Tibial nerve (tissue), 4 donors: ENCODE results near the gene STRADA. TPM values are rescaled to one million over a fixed set of nuclear protein-coding genes. Genes with fewer than 3 reads are reported as not detected.

Experiments used
- DNase-seq, 2 donors: peaks; one replicate each; pipeline ENCODE4 v3.0.0-alpha.2; 2019; ENCODE audit warnings: low spot score in 2 of 2
- H3K27ac ChIP-seq, 4 donors: fragments of 200-600 bp; sonication (generic) in 3 of 4; one replicate each; pipeline ENCODE4 v1.5.1; 2017 to 2019; ENCODE audit warnings: mild to moderate bottlenecking in 1 of 4
- H3K27me3 ChIP-seq, 2 donors: fragments of 200-600 bp; sonication (generic) in 1 of 2; one replicate each; pipeline versions ENCODE4 v1.5.1 to v1.6.0; 2017 to 2019
- H3K36me3 ChIP-seq, 3 donors: fragments of 200-600 bp; sonication (generic); one replicate each; pipeline ENCODE4 v1.5.1; 2018 to 2019
- H3K4me1 ChIP-seq, 4 donors: fragments of 200-600 bp; sonication (generic) in 3 of 4; one replicate each; pipeline ENCODE4 v1.5.1; 2017 to 2019
- H3K4me3 ChIP-seq, 4 donors: fragments of 200-600 bp; sonication (generic) in 3 of 4; one replicate each; pipeline ENCODE4 v1.5.1; 2017 to 2019; ENCODE audit warnings: mild to moderate bottlenecking in 1 of 4, moderate library complexity in 1 of 4
- H3K9me3 ChIP-seq, 4 donors: fragments of 200-600 bp; sonication (generic) in 3 of 4; one replicate each; pipeline ENCODE4 v1.5.1; 2017 to 2019
- CTCF ChIP-seq, 5 experiments: fragments of 200-600 bp in 3 of 5; fragments of 450-650 bp in 2 of 5; sonication (generic) in 3 of 5; IDR thresholded peaks; one replicate each; pipeline ENCODE4 v1.5.1; 2016 to 2019; ENCODE audit warnings: antibody characterized with exemption in 5 of 5, mild to moderate bottlenecking in 3 of 5, moderate library complexity in 2 of 5
- EP300 ChIP-seq, 2 donors: sonication (generic); formaldehyde crosslinking; IDR thresholded peaks; one replicate each; pipeline ENCODE4 v1.6.1; 2017; ENCODE audit warnings: antibody characterized with exemption in 2 of 2, mild to moderate bottlenecking in 1 of 2
- POLR2A ChIP-seq, 2 donors: fragments of 450-650 bp; IDR thresholded peaks; one replicate each; pipeline ENCODE4 v1.6.1; 2017; ENCODE audit warnings: antibody characterized with exemption in 2 of 2, mild to moderate bottlenecking in 2 of 2, moderate library complexity in 2 of 2
- WGBS, 2 donors: methylation state at CpG; one replicate each; pipeline ENCODE4 v1.1.5; 2018; 5-methylcytosine and 5-hydroxymethylcytosine counted together
- total RNA-seq, 4 donors: library from RNA; depleted of rRNA; stranded (reverse); fragments of >200 nt; gene quantifications; one replicate each; pipeline ENCODE4 v1.1.0, GENCODE V29; 2016

The STRADA gene
- total RNA-seq, 4 donors from 2014 or later = 38.0 to 45.8 (median 43.2) TPM

GRCh38 chr17:63774969-63775265 lies 33.3 kb upstream of the STRADA start:
- no peaks in the 10 kb centered on the region for H3K27me3 ChIP-seq
- H3K4me1 ChIP-seq = peaks cover 0 to 80% (median 29%) of the 10 kb centered on the region in 4 donors
- peak overlapping the region; percentile 91 to 99 (median 94) for H3K27ac ChIP-seq
- H3K36me3 ChIP-seq = peaks cover 0 to 8% (median 0%) of the 10 kb centered on the region in 3 donors
- 0 to 1% methylated on average over 4 of the region's 4 CpGs for WGBS, 2 donors
- H3K9me3 ChIP-seq = no peaks in the 10 kb centered on the region
- DNase-seq = no peak
- TF ChIP-seq CTCF (IDR thresholded peaks at IDR 0.05) (no peak), POLR2A (IDR thresholded peaks at IDR 0.05) (no peak), EP300 (IDR thresholded peaks at IDR 0.05) (no peak)
- peak overlapping the region; percentile 71 to 99 (median 92) for H3K4me3 ChIP-seq

DNA sequence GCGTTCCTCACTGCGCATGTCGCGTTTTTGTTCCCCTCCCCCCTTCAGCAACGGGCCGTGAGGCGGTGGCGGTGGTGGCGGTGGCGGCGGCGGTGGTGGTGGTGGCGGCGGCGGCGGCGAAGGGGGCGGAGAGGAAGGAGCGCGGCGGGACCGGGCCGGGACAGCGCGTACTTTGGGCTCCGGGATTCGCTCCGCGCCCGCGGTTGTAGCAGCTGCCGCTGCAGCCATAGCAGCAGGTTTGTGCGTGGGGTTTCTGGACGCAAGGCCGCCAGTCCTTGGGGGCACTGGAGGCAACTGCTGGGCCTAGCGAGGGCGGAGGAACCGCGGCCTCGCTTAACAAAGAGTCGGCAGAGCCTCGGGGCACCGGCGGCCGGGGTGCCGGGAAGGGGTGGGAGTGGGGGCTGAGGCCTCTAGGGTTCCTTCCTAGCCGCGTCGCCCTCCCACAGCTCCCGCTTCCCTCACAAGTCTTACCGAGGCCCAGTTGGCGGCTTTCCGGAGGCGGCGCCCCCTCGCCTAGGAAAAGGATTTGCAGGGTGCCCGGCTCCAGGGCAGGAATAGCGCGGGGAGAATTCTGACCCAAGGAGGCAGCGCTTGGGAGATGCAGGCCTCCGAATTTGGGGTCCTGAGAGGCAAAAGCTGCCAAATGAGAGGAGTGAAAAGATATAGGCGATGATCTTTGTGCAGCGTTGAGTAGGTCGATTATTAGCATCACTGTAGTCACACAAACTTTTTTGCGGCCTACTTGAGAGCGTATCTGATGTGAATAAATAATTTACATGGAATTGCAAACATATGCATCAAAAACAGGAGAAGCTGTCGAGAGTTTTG lies 32.8 kb upstream of the STRADA start, which contains the start of gene DDX42:
Gene DDX42 (plus strand): TSS at position 30 of the 828 bp plus-strand sequence. CDS start 12,880 bp downstream, outside the sequence.
- peaks cover 0 to 3% (median 0%) of the 10 kb centered on the region in 3 donors for H3K36me3 ChIP-seq
- peak in 1 of 2 donors; percentile 9 for TF ChIP-seq POLR2A (IDR thresholded peaks at IDR 0.05)
- no peak for TF ChIP-seq CTCF (IDR thresholded peaks at IDR 0.05)
- H3K9me3 ChIP-seq = no peaks in the 10 kb centered on the region
- H3K27ac ChIP-seq = peak within 1 kb of the TSS; percentile 91 to 99 (median 94)
- DNase-seq = peak in 1 of 2 donors; percentile 76
- WGBS, 2 donors = 0% methylated on average over 29 to 58 of the region's 67 CpGs
- H3K27me3 ChIP-seq = no peaks in the 10 kb centered on the region
- H3K4me1 ChIP-seq = peaks cover 0 to 78% (median 29%) of the 10 kb centered on the region in 4 donors
- H3K4me3 ChIP-seq = peak within 1 kb of the TSS; percentile 71 to 99 (median 92)

DNA sequence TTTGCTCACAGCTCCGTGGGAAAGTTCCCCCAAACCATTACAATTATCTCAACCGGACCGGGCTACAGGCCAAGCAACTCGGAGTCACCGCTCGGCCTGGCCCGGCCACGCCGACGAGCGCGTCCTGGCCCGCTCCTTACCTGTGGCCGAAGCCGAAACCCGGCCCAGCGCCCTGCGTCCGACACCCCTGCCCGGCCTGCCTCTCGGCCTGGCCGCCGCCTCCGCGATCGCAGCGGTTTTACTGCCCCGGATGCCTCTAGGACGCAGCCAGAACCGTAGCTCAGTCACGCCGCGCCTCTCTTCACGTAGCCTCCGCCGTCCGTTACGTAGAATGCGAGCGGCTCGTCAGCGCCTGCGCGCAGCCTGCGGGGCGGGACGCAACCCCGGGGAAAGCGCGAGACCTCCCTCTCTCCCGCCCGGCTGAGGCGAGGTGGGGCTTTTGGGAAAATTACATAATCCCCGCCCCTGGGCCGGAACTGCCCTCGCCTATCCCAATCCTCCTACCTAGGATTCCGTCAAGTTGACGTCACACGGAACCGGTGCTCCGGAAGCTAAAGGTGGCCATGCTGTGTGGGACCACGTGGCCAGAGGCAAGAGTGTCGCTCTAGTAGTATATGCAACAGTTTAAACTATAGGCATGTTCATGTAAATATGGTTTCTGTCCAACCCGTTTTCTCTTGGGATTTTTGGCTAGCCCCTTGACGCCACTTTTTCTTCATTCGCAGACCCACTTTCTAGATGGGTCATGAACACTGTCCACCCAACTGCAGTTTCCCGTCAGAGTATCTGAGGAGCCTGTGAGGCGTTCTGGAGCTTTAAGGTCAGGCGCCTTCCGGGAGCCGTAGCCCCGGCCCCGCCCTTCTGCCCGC lies 31.9 kb upstream of the STRADA start, which contains the start of gene CCDC47:
Gene CCDC47 (minus strand): TSS at position 326 of the 869 bp plus-strand sequence. CDS start 7,422 bp downstream, outside the sequence.
- Histone ChIP-seq H3K4me3 (peak within 1 kb of the TSS; percentile 71 to 99 (median 92)), H3K27me3 (no peaks in the 10 kb centered on the region), H3K27ac (peak within 1 kb of the TSS; percentile 91 to 99 (median 94)), H3K36me3 (peaks cover 0 to under 1% (median 0%) of the 10 kb centered on the region in 3 donors), H3K4me1 (peaks cover 0 to 69% (median 29%) of the 10 kb centered on the region in 4 donors), H3K9me3 (no peaks in the 10 kb centered on the region)
- TF ChIP-seq EP300 (IDR thresholded peaks at IDR 0.05) (peak; percentile 97), CTCF (IDR thresholded peaks at IDR 0.05) (peak in 2 of 5 experiments; percentile 29 to 39), POLR2A (IDR thresholded peaks at IDR 0.05) (peak; percentile 89 to 98)
- peak; percentile 95 to 98 for DNase-seq
- 0 to 1% methylated on average over 41 to 71 of the region's 74 CpGs for WGBS, 2 donors

GRCh38 chr17:63772801-63773271 lies 31.2 kb upstream of the STRADA start:
- 5 to 6% methylated on average over 7 of the region's 7 CpGs for WGBS, 2 donors
- Histone ChIP-seq H3K36me3 (no peaks in the 10 kb centered on the region), H3K4me3 (peak overlapping the region; percentile 71 to 99 (median 92)), H3K4me1 (peaks cover 0 to 63% (median 29%) of the 10 kb centered on the region in 4 donors), H3K27ac (peak overlapping the region; percentile 91 to 99 (median 94)), H3K27me3 (no peaks in the 10 kb centered on the region), H3K9me3 (no peaks in the 10 kb centered on the region)
- DNase-seq = peak in 1 of 2 donors; percentile 20
- TF ChIP-seq POLR2A (IDR thresholded peaks at IDR 0.05) (no peak), CTCF (IDR thresholded peaks at IDR 0.05) (no peak), EP300 (IDR thresholded peaks at IDR 0.05) (no peak)
